GM12878 (cell line): ENCODE data around the gene ERC1.

Experiments
- ATF7 ChIP-seq: fragments of 450-650 bp; IDR thresholded peaks from 2 replicates; pipeline ENCODE4 v1.6.1; 2016; ENCODE audit warnings: low read depth, mild to moderate bottlenecking
- BHLHE40 ChIP-seq, 2 experiments: fragments of 450-650 bp in 1 of 2; IDR thresholded peaks; 2 replicates each; pipeline ENCODE4 v1.6.1; 2011 to 2017; ENCODE audit warnings: low read depth in 2 of 2, borderline replicate concordance in 1 of 2, improper control_type of control experiment in 1 of 2, low read length in 1 of 2, mild to moderate bottlenecking in 1 of 2
- CEBPB ChIP-seq, 2 experiments: fragments of 150-350 bp in 1 of 2; IDR thresholded peaks; 2 replicates each; pipeline ENCODE4 v1.6.1; 2012 to 2014; ENCODE audit warnings: low read depth in 2 of 2, low read length in 2 of 2, borderline replicate concordance in 1 of 2, inconsistent platforms in 1 of 2
- CHD2 ChIP-seq: IDR thresholded peaks from 2 replicates; pipeline ENCODE4 v1.6.1; 2011; ENCODE audit warnings: low read depth, low read length, improper control_type of control experiment, borderline replicate concordance
- MYC ChIP-seq: IDR thresholded peaks from 2 replicates; pipeline ENCODE4 v1.6.1; 2011; ENCODE audit warnings: mild to moderate bottlenecking, low read length, moderate library complexity, inconsistent platforms; ENCODE audit not compliant: insufficient read depth, insufficient replicate concordance, insufficient read length, severe bottlenecking
- NR2C2 ChIP-seq: IDR thresholded peaks from 2 replicates; pipeline ENCODE4 v1.6.1; 2011; ENCODE audit warnings: borderline replicate concordance, low read depth; ENCODE audit not compliant: control insufficient read depth, insufficient read length
- NRF1 ChIP-seq: conservative IDR thresholded peaks from 2 replicates; pipeline ENCODE4 v1.6.1; 2011; ENCODE audit warnings: mild to moderate bottlenecking, low read depth, low read length, improper control_type of control experiment
- POLR2A ChIP-seq: IDR thresholded peaks from 2 replicates; pipeline ENCODE4 v1.6.1; 2011; ENCODE audit warnings: low read depth, mild to moderate bottlenecking, low read length
- POLR2AphosphoS5 ChIP-seq: IDR thresholded peaks from 2 replicates; pipeline ENCODE4 v1.6.1; 2011; ENCODE audit warnings: mild to moderate bottlenecking, low read length, inconsistent platforms
- RAD51 ChIP-seq: fragments of 450-650 bp; IDR thresholded peaks from 2 replicates; pipeline ENCODE4 v1.6.1; 2016; ENCODE audit warnings: moderate library complexity, mild to moderate bottlenecking, inconsistent platforms
- RCOR1 ChIP-seq: conservative IDR thresholded peaks from 2 replicates; pipeline ENCODE4 v1.6.1; 2012; ENCODE audit warnings: low read depth, low read length, improper control_type of control experiment
- ZNF24 ChIP-seq: fragments of 450-650 bp; IDR thresholded peaks from 2 replicates; pipeline ENCODE4 v1.6.1; 2017; ENCODE audit warnings: antibody characterized with exemption, mild to moderate bottlenecking
- TF ChIP-seq, protein P1 (sequence below), 3 experiments: IDR thresholded peaks in 2 of 3; conservative IDR thresholded peaks in 1 of 3; 2 replicates each; pipeline ENCODE4 v1.5.1; 2011; ENCODE audit warnings: low read depth in 3 of 3, low read length in 3 of 3, mild to moderate bottlenecking in 3 of 3, control low read depth in 2 of 3, moderate library complexity in 2 of 3, inconsistent platforms in 1 of 3, mixed read lengths in 1 of 3; ENCODE audit not compliant: control insufficient read depth in 2 of 3, insufficient read depth in 1 of 3; ENCODE audit errors: extremely low read depth in 1 of 3

GRCh38 chr12:1382826-1383225 lies 391.8 kb downstream of the ERC1 start:
- TF ChIP-seq, protein P1, sequence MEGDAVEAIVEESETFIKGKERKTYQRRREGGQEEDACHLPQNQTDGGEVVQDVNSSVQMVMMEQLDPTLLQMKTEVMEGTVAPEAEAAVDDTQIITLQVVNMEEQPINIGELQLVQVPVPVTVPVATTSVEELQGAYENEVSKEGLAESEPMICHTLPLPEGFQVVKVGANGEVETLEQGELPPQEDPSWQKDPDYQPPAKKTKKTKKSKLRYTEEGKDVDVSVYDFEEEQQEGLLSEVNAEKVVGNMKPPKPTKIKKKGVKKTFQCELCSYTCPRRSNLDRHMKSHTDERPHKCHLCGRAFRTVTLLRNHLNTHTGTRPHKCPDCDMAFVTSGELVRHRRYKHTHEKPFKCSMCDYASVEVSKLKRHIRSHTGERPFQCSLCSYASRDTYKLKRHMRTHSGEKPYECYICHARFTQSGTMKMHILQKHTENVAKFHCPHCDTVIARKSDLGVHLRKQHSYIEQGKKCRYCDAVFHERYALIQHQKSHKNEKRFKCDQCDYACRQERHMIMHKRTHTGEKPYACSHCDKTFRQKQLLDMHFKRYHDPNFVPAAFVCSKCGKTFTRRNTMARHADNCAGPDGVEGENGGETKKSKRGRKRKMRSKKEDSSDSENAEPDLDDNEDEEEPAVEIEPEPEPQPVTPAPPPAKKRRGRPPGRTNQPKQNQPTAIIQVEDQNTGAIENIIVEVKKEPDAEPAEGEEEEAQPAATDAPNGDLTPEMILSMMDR (IDR thresholded peaks at IDR 0.05 in 2 of 3, conservative IDR thresholded peaks at IDR 0.05 in 1 of 3; ENCODE audit: control insufficient read depth in 2 of 3, extremely low read depth in 1 of 3, insufficient read depth in 1 of 3, low read depth in 3 of 3, low read length in 3 of 3), result no peak
- TF ChIP-seq ZNF24, result no peak
- no peak for TF ChIP-seq POLR2AphosphoS5
- no peak for TF ChIP-seq RCOR1
- TF ChIP-seq RAD51, result no peak
- TF ChIP-seq MYC, result no peak
- TF ChIP-seq CEBPB (IDR thresholded peaks at IDR 0.05; ENCODE audit: borderline replicate concordance in 1 of 2, low read depth in 2 of 2, low read length in 2 of 2), result no peak
- TF ChIP-seq NRF1, result no peak
- no peak for TF ChIP-seq CHD2
- TF ChIP-seq NR2C2, result no peak
- no peak for TF ChIP-seq POLR2A
- no peak for TF ChIP-seq BHLHE40 (IDR thresholded peaks at IDR 0.05; ENCODE audit: borderline replicate concordance in 1 of 2, low read depth in 2 of 2, low read length in 1 of 2)
- no peak for TF ChIP-seq ATF7
